Pancreas (tissue), 10 donors: ENCODE results near the gene MEI4. TPM values are rescaled to one million over a fixed set of nuclear protein-coding genes. Genes with fewer than 3 reads are reported as not detected.

Experiments used
- ATAC-seq, 4 donors: fragments of 200-7000 bp; cut with Tn5 transposase; one replicate each; pipeline versions ENCODE4 v1.8.0 to v1.9.1; 2020; ENCODE audit warnings: mild to moderate bottlenecking in 4 of 4, moderate library complexity in 4 of 4
- DNase-seq, 6 donors: peaks; one replicate each; pipeline ENCODE4 v3.0.0-alpha.2; 2020
- FAIRE-seq: peaks from 2 replicates; lab custom pipeline; 2012; peaks lifted over from hg19 to GRCh38; lab: Jason Lieb, UNC
- H3K27ac ChIP-seq, 4 donors: fragments of 200-600 bp; sonication (generic); 1 replicate in 3 of 4; 2 replicates in 1 of 4; pipeline versions ENCODE4 v1.5.0 to v1.8.0; 2020
- H3K27me3 ChIP-seq, 4 donors: fragments of 200-600 bp; one replicate each; pipeline ENCODE4 v1.8.0; 2021
- H3K36me3 ChIP-seq, 3 donors: fragments of 200-600 bp; sonication (generic) in 1 of 3; one replicate each; pipeline versions ENCODE4 v1.5.0 to v1.8.0; 2020 to 2021
- H3K4me1 ChIP-seq, 3 donors: fragments of 200-600 bp; one replicate each; pipeline ENCODE4 v1.8.0; 2021
- H3K4me3 ChIP-seq, 4 donors: fragments of 200-600 bp; sonication (generic) in 2 of 4; one replicate each; pipeline versions ENCODE4 v1.5.0 to v1.8.0; 2020 to 2021
- H3K9me3 ChIP-seq, 4 donors: fragments of 200-600 bp; one replicate each; pipeline ENCODE4 v1.8.0; 2021
- WGBS, 2 donors: extraction: QIAGEN DNeasy Blood & Tissue Kit; methylation state at CpG; one replicate each; pipeline ENCODE4 v1.1.7; 2013; 5-methylcytosine and 5-hydroxymethylcytosine counted together
- intact Hi-C, 3 donors: fragments of 100-400 bp; cut with DNase I; formaldehyde crosslinking; loops; one replicate each; pipeline versions ENCODE4 v1.11.1 to v1.14.2; 2022
- polyA plus RNA-seq, 2 donors: library from polyadenylated mRNA; stranded (reverse); fragments of 200-250 nt; gene quantifications; one replicate each; pipeline ENCODE4 v1.2.3, GENCODE V29; 2013
- total RNA-seq, 6 donors: library from RNA; stranded (reverse); fragmentation: NEBNext Ultra II Directional in 4 of 6; extraction: Animal tissue kit (Norgen Biotek cat#: 25700) in 4 of 6; gene quantifications; one replicate each; pipeline versions ENCODE4 v1.2.1 to v1.2.4, GENCODE V29; 2021 to 2023
- TF ChIP-seq, protein P1 (sequence below), 4 donors: fragments of 200-600 bp; sonication (generic) in 3 of 4; IDR thresholded peaks; one replicate each; pipeline versions ENCODE4 v1.5.0 to v1.8.0; 2021; ENCODE audit warnings: antibody characterized with exemption in 4 of 4
- donor health status: healthy with polysubstance abuse.
- donor health status: DM: no; HTN: no; CAD: no; lungs with moderate emphysema.
- donor health status: DM: no; HTN: no; CAD: no.
- donor health status: control.
- donor health status: control.
- donor health status: Bipolar disorder and iron deficiency.
- donor health status: DM: yes; HTN: yes; CAD: no.
- donor health status: DM: no; HTN: no; CAD: no.
- donor health status: DM: no; HTN: no; CAD: no.
- donor health status: DM: yes; HTN: yes; CAD: no.

MEI4 gene, protein sequence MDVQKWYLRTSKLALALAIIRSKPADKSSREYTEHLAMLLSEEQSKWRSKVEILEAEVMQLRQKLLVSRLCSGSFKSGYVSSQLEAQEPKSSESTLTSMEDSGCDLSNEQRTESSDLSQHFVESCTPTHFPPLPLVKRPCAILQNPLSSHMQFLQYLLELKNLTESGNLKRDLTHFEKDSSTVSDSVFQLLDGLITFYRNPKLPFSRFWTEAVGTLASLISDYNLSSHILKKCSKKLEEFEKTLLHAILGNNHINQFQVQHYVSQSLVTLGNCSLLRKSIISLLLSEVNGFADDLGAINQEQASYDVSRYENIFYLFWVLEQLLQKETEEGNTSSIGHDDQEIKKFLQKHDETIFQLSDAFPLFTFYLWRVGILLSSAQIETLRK
- total RNA-seq: 1 to 10 TPM in 4 of 6 donors, under 1 TPM in 2; 0.58 to 1.9 (median 1.3) TPM
- polyA plus RNA-seq: under 1 TPM; 0.30 to 0.94 TPM

DNA sequence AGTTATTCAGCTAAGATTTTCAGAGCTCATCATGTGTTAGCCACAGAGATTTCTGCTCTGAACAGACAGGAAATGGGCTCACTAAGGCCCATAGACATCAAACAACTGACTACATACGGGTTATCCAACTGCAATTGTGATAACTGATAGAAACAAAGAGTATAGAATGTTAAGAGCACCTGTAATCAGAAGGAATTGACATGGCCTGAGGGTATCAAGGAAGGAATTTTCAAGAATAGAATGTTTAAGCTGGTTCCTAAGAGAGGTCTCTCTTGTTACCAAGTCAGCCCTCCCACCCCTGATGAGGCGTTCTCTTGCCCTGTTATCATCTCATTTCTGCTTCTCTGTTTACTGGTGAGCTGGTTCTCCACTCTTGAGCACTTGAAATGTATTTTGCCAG lies at the start of gene MEI4:
TSS of gene MEI4 (plus strand) at position 301 of the 400 bp plus-strand sequence. CDS start 37,633 bp downstream, outside the sequence.
- Histone ChIP-seq H3K36me3 (no peaks in the 10 kb centered on the region), H3K4me1 (peaks cover 0 to 20% (median 0%) of the 10 kb centered on the region in 3 donors), H3K27me3 (no peaks in the 10 kb centered on the region), H3K4me3 (no peak within 1 kb of the TSS), H3K27ac (no peak within 1 kb of the TSS), H3K9me3 (no peaks in the 10 kb centered on the region)
- ATAC-seq (no peak), DNase-seq (no peak), FAIRE-seq (no peak)
- intact Hi-C loops: no loop called here
- TF ChIP-seq, protein P1, sequence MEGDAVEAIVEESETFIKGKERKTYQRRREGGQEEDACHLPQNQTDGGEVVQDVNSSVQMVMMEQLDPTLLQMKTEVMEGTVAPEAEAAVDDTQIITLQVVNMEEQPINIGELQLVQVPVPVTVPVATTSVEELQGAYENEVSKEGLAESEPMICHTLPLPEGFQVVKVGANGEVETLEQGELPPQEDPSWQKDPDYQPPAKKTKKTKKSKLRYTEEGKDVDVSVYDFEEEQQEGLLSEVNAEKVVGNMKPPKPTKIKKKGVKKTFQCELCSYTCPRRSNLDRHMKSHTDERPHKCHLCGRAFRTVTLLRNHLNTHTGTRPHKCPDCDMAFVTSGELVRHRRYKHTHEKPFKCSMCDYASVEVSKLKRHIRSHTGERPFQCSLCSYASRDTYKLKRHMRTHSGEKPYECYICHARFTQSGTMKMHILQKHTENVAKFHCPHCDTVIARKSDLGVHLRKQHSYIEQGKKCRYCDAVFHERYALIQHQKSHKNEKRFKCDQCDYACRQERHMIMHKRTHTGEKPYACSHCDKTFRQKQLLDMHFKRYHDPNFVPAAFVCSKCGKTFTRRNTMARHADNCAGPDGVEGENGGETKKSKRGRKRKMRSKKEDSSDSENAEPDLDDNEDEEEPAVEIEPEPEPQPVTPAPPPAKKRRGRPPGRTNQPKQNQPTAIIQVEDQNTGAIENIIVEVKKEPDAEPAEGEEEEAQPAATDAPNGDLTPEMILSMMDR (IDR thresholded peaks at IDR 0.05): no peak
- WGBS, 2 donors: 82 to 84% methylated on average over 2 of the region's 2 CpGs

DNA sequence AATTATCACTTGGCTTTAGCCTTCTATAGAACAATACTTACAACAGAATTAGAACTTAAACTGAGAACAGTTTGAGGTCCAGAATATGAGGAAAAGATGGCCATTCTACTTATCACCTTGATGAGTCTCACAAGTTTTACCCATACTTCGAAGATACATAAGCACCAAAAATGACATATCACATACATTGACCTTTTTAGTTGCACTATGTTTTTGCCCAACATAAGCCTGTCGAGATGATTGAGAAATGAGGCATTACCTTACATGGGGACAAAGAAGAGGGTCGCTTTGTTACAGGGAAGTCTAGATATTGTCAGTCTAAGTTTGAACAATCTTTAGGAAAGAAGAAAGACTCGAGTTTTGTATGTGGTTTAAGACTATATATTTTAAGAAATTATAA lies 48.4 kb upstream of the MEI4 start:
- no peak for ATAC-seq
- intact Hi-C loops: no loop called here

DNA sequence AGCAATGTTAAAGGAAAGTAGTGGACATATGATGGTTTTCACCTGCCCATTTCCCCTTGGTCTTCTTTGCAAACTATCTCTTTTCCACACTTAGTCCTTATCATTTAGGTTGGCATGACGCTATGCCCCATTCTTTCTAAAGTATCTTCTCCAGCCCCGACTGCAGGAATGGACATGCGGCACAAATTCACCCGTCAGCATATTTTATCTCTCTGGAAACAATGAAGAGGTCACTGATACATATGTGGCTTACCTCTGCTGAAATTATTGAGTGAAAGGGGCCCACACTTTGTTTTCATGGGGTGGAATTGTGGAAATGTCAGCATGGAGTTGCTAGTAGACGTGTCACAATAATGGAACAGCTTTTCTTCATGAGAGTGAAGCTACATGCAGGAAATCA lies 45.8 kb upstream of the MEI4 start:
- no peaks in the 10 kb centered on the region for H3K36me3 ChIP-seq
- 68 to 77% methylated on average over 5 of the region's 5 CpGs for WGBS, 2 donors
- no peaks in the 10 kb centered on the region for H3K4me1 ChIP-seq
- no peaks in the 10 kb centered on the region for H3K9me3 ChIP-seq
- H3K4me3 ChIP-seq: no peak overlapping the region
- no peak overlapping the region for H3K27ac ChIP-seq
- ATAC-seq: no peak
- TF ChIP-seq, protein P1 (IDR thresholded peaks at IDR 0.05): no peak
- H3K27me3 ChIP-seq: no peaks in the 10 kb centered on the region
- DNase-seq: no peak
- FAIRE-seq: no peak
- intact Hi-C loops: no loop called here

More for the DNA sequence above, 48.4 kb upstream of the MEI4 start:
- Histone ChIP-seq H3K4me3 (no peak overlapping the region), H3K36me3 (no peaks in the 10 kb centered on the region), H3K4me1 (no peaks in the 10 kb centered on the region), H3K27me3 (no peaks in the 10 kb centered on the region), H3K9me3 (no peaks in the 10 kb centered on the region), H3K27ac (no peak overlapping the region)
- FAIRE-seq (no peak), DNase-seq (no peak)
- TF ChIP-seq, protein P1 (IDR thresholded peaks at IDR 0.05): no peak
- 40 to 42% methylated on average over 4 of the region's 4 CpGs for WGBS, 2 donors

DNA sequence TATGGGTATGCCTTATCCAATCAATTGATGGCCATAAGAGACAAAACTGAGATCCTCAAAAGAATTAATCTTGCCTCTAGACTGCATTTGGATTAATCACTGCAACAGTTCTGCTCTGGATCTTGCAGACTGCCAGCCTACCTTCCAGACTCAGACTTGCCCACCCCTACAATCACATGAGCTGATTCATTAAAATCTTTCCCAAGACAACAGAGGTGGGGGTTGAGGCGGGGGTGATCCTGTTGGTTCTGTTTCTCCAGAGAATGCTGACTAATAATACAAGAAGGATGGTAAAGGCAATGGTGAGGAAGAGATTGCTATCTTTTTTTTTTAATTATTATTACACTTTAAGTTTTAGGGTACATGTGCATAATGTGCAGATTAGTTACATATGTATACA lies 43.7 kb upstream of the MEI4 start:
- no peaks in the 10 kb centered on the region for H3K27me3 ChIP-seq
- H3K36me3 ChIP-seq: no peaks in the 10 kb centered on the region
- WGBS, 2 donors: 64 to 87% methylated on average over 1 of the region's 1 CpG
- DNase-seq: no peak
- no peak overlapping the region for H3K27ac ChIP-seq
- TF ChIP-seq, protein P1 (IDR thresholded peaks at IDR 0.05): no peak
- no peak for FAIRE-seq
- no peak overlapping the region for H3K4me3 ChIP-seq
- no peaks in the 10 kb centered on the region for H3K9me3 ChIP-seq
- no peaks in the 10 kb centered on the region for H3K4me1 ChIP-seq
- intact Hi-C loops: no loop called here
- ATAC-seq: no peak

DNA sequence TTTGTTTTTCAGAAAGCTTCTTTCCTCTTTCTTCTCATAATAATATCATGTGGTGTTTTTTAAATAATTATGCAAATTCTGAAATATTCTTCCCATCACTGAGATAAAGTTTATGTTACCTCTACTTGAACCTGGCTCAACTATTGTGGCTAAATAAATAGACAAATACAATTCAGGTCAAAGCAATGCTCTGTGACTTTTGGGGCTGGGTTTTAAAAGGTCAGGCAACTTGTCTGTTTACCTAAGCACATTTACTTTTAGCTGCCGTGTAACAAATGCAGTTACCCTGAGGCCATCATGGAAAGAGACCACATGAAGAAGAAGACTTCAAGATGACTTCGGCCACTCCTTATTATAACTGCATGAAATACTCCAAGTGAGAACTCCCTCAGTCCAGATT lies 33.7 kb upstream of the MEI4 start:
- ATAC-seq (no peak), DNase-seq (no peak), FAIRE-seq (no peak)
- no peaks in the 10 kb centered on the region for H3K4me1 ChIP-seq
- H3K9me3 ChIP-seq: no peaks in the 10 kb centered on the region
- TF ChIP-seq, protein P1 (IDR thresholded peaks at IDR 0.05): no peak
- no peak overlapping the region for H3K4me3 ChIP-seq
- no peak overlapping the region for H3K27ac ChIP-seq
- H3K36me3 ChIP-seq: no peaks in the 10 kb centered on the region
- no peaks in the 10 kb centered on the region for H3K27me3 ChIP-seq
- intact Hi-C loops: no loop called here
- 47 to 52% methylated on average over 2 of the region's 2 CpGs for WGBS, 2 donors
